Activated CD4-positive, alpha-beta T cell treated with anti-CD3 and anti-CD28 coated beads for 1 hour (primary cell): ENCODE results near the gene FARP1.

ENCODE experiments used
- DNase-seq: peaks from one replicate; pipeline ENCODE4 v3.0.0-alpha.2; 2020

The FARP1 gene

DNA sequence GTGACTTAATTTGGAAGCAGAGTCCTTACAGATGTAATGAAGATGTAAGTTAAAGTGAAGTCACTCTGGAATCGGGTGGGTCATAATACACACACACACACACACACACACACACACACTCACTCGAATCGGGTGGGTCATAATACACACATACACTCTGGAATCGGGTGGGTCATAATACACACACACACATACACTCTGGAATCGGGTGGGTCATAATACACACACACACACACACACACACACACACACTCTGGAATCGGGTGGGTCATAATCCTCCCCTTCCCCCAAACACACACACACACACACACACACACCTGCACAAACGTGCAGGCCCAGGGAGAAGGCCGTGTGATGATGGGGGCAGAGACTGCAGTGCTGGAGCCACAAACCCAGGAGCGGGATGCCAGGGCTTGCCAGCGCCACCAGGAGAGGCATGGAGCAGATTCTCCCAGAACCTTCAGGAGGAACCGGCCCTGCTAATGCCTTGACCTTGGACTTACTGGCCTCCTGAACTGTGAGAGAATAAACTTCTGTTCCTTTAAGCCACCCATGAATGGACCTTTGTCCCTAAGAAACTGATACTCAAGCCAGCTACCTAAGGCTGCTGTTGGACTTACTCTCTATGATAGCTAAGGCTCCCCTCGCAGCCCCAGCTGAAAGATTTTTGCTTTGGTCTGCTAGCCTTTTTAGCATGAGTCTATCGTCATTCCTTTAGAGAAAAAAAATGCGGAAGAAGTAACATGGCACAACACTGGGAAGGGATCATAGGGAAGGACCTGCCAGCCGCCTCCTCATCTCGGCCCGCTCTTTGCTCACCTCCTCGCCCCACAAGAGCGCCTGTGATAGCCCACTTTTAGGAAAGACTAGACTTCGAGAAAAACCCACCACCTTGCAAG, 170.4 kb downstream of the FARP1 start:
- no peak for DNase-seq

DNA sequence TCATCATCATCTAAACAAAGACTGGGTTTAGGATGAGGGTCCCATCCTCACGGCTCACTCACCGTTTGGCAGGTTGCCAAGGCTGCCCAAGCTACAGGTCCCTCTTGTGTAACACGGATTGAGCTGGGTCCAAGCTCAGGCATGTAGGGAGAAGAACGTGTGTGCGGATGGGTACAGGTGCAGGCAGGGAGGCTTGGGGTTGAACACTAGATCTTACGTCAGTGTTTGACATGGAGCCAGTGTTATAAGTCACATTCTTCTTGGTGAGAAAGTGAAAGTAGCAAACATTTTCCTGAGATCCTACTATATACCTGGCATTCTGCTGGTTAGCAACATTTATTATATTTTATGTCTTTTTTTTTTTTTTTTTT, 171.0 kb downstream of the FARP1 start:
- no peak for DNase-seq

- DNase-seq: no peak
Observed at GRCh38 chr13:98315466-98315865, 172.6 kb downstream of the FARP1 start.

- DNase-seq: no peak
Observed at GRCh38 chr13:98315902-98316301, 173.0 kb downstream of the FARP1 start.

DNA sequence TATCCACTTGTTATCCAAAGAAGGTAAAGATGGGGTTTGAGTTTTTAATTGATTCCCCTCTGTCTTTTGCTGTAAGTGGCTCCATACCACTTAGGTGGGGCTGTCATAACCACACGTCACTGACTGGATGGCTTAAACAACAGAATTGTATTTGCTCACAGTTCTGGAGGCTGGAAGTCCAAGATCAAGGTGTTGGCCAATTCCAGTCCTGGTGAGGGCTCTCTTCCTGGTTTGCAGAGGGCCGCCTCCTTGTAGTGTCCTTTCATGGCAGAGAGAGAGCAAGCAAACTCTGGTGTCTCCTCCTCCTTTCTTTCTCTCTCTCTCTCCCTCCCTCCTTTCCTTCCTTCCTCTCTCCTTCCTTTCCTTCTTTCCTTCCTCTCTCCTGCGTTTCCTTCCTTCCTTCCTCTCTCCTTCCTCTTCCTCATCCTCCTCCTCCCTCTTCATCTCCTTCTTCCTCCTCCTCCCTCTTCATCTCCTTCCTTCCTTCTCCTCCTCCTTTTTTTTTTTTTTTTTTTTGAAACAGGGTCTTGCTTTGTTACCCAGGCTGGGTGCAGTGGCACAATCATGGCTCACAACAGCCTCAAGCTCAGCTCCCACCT, 174.8 kb downstream of the FARP1 start:
- no peak for DNase-seq

DNA sequence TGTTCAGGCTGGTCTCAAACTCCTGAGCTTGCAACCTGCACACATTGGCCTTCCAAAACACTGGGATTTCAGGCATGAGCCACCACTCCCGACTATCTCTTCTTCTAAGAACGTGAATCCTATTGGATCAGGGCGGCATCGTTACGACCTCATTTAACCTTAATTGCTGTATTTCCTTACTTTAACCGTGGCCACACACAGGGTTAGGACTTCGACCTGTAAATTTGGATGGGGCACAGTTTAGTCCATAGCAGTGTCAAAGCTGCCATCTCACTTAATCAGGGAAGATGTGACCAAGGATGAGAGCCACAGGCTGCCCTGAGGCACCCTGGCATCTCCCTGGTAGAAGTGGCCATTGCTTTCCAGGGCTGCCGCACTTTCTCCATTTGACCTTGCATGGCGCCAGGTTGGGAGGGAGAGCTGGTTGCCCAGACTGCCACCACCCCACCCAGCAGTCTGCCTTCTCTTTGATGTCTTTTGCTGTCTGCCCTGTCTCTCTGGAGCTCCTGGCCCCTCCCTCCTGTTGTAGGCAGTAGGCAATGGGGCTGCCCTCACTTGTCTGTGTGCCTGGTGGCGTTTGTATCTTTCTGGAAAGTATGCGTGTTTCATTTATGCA, 175.5 kb downstream of the FARP1 start:
- DNase-seq: no peak

- no peak for DNase-seq
Observed at GRCh38 chr13:98320561-98321105, 177.7 kb downstream of the FARP1 start.

DNA sequence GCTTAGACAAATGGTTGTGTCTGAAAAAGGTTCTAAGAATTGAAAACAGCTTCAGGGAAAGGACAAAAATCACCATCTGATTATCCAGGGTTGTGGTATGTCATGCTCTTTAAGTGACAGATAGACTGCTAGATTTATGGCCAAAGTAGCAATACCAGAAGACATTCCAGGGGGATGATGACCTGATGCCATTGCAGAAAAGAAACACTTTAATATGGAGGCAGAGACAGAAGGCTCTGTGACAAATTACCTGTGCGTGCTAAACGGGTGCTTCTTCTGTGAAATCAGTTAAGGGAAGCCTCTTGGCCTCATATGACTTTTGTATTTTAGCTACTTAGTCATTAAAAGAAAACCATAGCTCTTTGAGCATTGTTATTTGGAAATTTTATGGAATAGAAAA, 178.5 kb downstream of the FARP1 start:
- DNase-seq: no peak

GRCh38 chr13:98322091-98322718, 179.3 kb downstream of the FARP1 start:
- DNase-seq: no peak

- no peak for DNase-seq
Observed at GRCh38 chr13:98324105-98324504, 181.2 kb downstream of the FARP1 start.

- no peak for DNase-seq
Observed at GRCh38 chr13:98325724-98326123, 182.8 kb downstream of the FARP1 start.

GRCh38 chr13:98326291-98326690, 183.4 kb downstream of the FARP1 start:
- DNase-seq: no peak

- DNase-seq: no peak
Observed at GRCh38 chr13:98327371-98328270, 184.7 kb downstream of the FARP1 start.

DNA sequence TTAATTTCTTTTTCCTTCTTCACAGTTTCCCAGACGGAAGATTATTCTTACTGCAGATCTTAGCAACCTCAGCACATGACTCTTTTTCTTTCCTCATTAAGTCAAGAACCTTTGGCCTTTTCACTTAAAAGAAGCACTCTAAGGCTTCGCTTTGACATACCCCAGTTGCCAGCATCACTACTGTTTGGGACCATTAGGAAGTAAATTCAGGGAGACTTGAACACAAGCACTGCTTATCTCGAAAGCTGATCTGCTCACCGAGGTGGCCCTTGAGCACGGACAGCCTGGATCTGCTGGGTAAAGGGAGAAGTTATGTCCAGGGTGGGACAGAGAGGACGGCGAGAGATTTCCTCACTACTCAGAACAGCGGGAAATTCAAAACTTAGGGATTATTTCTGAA, 185.6 kb downstream of the FARP1 start:
- DNase-seq: no peak

DNA sequence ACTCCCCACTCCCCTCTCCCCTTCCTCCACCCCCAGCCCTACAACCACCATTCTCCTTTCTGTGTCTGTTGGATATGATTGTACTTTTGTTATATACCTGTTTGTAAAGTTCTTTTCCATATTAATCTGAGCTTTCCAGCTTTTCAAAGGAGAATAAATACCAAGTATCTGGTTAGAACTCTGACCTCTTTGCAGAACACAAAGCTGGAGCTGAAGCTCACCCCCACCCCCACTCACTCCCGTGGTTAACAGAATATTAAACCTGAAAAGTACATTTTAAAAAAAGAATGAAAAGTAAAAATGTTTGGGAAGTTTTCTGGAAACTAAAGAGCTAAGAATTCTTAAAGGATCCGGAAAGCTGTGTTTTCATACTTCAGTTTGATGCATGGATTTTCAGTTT, 189.3 kb downstream of the FARP1 start:
- DNase-seq: no peak

GRCh38 chr13:98332691-98333090, 189.8 kb downstream of the FARP1 start:
- DNase-seq: no peak

GRCh38 chr13:98333486-98333885, 190.6 kb downstream of the FARP1 start:
- no peak for DNase-seq

DNA sequence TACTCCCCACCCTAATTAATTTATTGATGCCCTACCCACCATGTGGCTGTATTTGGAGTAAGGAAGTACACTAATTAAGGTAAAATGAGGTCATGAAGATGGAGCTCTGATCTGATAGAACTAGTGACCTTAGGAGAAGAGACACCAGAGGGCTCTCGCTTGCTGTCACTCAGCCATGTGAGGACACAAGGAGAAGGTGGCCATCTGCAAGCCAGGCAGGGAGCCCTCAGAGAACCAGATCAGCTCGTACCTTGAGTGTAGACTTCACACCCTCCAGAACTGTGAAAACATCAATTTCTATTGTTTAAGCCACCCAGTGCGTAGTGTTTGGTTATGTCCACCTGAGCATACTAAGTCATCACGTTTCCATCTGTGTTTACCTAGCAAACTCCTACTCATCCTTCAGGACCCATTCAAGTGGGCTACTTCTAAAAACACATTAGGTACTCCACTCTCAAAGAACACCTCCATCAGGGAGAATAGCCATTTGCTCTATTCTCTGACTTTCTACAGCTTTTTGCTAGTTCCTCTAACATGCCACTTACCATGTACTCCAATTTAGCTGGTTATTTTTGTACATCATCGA, 191.8 kb downstream of the FARP1 start:
- DNase-seq: no peak

- DNase-seq: no peak
Observed at GRCh38 chr13:98335721-98336120, 192.8 kb downstream of the FARP1 start.

DNA sequence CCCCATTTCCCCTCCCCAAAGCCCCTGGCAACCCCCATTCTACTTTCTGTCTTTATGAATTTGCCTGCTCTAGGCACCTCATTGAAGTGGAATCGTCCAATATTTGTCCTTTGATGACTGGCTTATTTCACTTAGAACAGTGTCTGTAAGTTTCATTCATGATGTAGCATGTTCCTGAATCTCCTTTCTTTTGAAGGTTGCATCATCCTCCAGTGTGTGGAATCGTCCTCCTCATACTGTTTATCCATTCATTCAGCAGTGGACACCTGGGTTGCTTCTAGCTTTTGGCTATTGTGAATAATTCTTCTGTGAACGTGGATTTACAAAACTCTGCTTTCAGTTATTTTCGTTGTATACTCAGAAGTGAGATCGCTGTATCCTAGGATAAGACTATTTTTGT, 195.4 kb downstream of the FARP1 start:
- DNase-seq: no peak

GRCh38 chr13:98339684-98340425, 197.0 kb downstream of the FARP1 start:
- DNase-seq: no peak
